Measurements from ENCODE around the gene PHLDB2. TPM values are rescaled to one million over a fixed set of nuclear protein-coding genes. Genes with fewer than 3 reads are reported as not detected.

Gene PHLDB2
- total and polyA plus RNA-seq, 12 donors: 6.2 to 39.6 (median 13.9) TPM

- Histone ChIP-seq H3K4me1 (replicated peaks in 1 of 2) (no peaks in the 10 kb centered on the region), H3K4me3 (no peak overlapping the region), H3K36me3 (replicated peaks in 1 of 2) (no peaks in the 10 kb centered on the region), H3K27me3 (no peaks in the 10 kb centered on the region), H3K9me3 (replicated peaks in 1 of 3) (no peaks in the 10 kb centered on the region), H3K27ac (no peak overlapping the region)
- intact Hi-C loops (cut with DNase I): no loop called here
- no peak for DNase-seq
- no peak for TF ChIP-seq POLR2A (IDR thresholded peaks at IDR 0.05)
- TF ChIP-seq CTCF (IDR thresholded peaks at IDR 0.05): no peak
- 20 to 37% (median 33%) methylated on average over 1 of the region's 1 CpG for WGBS, 4 donors
Observed at GRCh38 chr3:111947231-111947630, 88.2 kb downstream of the PHLDB2 start.

- H3K36me3 ChIP-seq (replicated peaks in 1 of 2): no peaks in the 10 kb centered on the region
- 87 to 93% (median 91%) methylated on average over 9 of the region's 9 CpGs for WGBS, 4 donors
Observed at GRCh38 chr3:111948786-111949185, 89.7 kb downstream of the PHLDB2 start.

DNA sequence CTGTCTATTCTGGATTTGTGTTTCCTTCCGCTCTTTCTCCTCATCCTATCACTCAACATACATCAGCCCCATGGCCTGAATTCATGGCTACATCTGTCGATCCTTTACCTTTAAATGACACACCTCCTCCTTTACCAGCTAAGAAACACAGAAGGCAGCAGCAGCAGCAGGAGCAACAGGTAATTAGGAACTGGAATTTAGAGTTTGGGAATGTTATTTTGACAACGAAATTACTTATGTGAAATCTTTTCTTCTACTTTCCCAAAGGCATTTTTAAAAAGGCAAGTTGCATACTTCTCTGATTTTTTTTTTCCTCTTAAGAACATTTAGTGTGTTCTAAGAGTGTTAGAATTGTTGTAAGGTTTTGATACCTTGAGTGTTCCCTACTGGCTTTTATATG, 90.6 kb downstream of the PHLDB2 start:
- Histone ChIP-seq H3K36me3 (replicated peaks in 1 of 2) (no peaks in the 10 kb centered on the region), H3K4me3 (no peak overlapping the region), H3K9me3 (replicated peaks in 1 of 3) (no peaks in the 10 kb centered on the region), H3K27me3 (no peaks in the 10 kb centered on the region), H3K4me1 (replicated peaks in 1 of 2) (no peaks in the 10 kb centered on the region), H3K27ac (no peak overlapping the region)
- intact Hi-C loops (cut with DNase I): no loop called here
- TF ChIP-seq POLR2A (IDR thresholded peaks at IDR 0.05): no peak
- TF ChIP-seq CTCF (IDR thresholded peaks at IDR 0.05): no peak
- WGBS, 4 donors: 90 to 93% (median 91%) methylated on average over 3 of the region's 3 CpGs
- no peak for DNase-seq

More at GRCh38 chr3:111948786-111949185, 89.7 kb downstream of the PHLDB2 start:
- Histone ChIP-seq H3K27me3 (no peaks in the 10 kb centered on the region), H3K4me1 (replicated peaks in 1 of 2) (no peaks in the 10 kb centered on the region), H3K27ac (no peak overlapping the region), H3K4me3 (no peak overlapping the region), H3K9me3 (replicated peaks in 1 of 3) (no peaks in the 10 kb centered on the region)
- intact Hi-C loops (cut with DNase I): no loop called here
- TF ChIP-seq CTCF (IDR thresholded peaks at IDR 0.05) (no peak), POLR2A (IDR thresholded peaks at IDR 0.05) (no peak)
- DNase-seq: no peak

DNA sequence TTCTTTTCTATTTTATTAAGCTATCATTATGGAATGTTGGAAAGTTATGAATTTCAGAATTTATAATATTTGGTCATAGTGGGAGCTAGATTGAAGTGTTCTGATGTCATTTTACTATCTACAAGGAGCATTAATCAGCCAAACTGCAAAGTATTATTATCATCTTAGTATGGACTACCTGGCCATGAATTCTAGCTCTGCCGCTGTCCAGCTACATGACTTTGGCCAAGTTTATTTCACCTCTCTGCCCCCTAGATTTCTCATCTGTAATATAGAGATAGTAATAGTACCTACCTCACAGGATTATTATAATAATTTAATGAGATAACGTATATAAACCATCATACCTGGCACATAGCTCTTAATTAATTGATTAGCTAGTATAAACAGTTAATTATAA, 92.0 kb downstream of the PHLDB2 start:
- no peak overlapping the region for H3K4me3 ChIP-seq
- H3K27me3 ChIP-seq: no peaks in the 10 kb centered on the region
- no peak overlapping the region for H3K27ac ChIP-seq
- intact Hi-C loops (cut with DNase I): no loop called here
- no peak for DNase-seq
- 89 to 92% (median 89%) methylated on average over 2 of the region's 2 CpGs for WGBS, 4 donors
- TF ChIP-seq POLR2A (IDR thresholded peaks at IDR 0.05): no peak
- no peak for TF ChIP-seq CTCF (IDR thresholded peaks at IDR 0.05)
- no peaks in the 10 kb centered on the region for H3K4me1 ChIP-seq (replicated peaks in 1 of 2)
- H3K9me3 ChIP-seq (replicated peaks in 1 of 3): no peaks in the 10 kb centered on the region
- no peaks in the 10 kb centered on the region for H3K36me3 ChIP-seq (replicated peaks in 1 of 2)
